CD4-positive, alpha-beta T cell treated with Interleukin-4 for 1 hour (primary cell): ENCODE data around the gene NUCKS1.

Source experiments
- DNase-seq, 2 donors: peaks; one replicate each; pipeline ENCODE4 v3.0.0-alpha.2; 2020 to 2022

The NUCKS1 gene

GRCh38 chr1:205750138-205751035 is at the start of gene NUCKS1:
Gene NUCKS1, minus strand, starts transcription at chr1:205750182. Its CDS starts 209 bp downstream, at chr1:205749973.
- peak; percentile 99 for DNase-seq

- no peak for DNase-seq
Measured at GRCh38 chr1:205798577-205798976, 48.6 kb upstream of the NUCKS1 start.

- no peak for DNase-seq
Measured at GRCh38 chr1:205797168-205797567, 47.2 kb upstream of the NUCKS1 start.

GRCh38 chr1:205794011-205794730 is 44.2 kb upstream of the NUCKS1 start:
- no peak for DNase-seq

- no peak for DNase-seq
Measured at GRCh38 chr1:205792961-205793673, 43.1 kb upstream of the NUCKS1 start.

- DNase-seq = no peak
Measured at GRCh38 chr1:205792481-205792881, 42.5 kb upstream of the NUCKS1 start.

GRCh38 chr1:205791568-205792180 is 41.7 kb upstream of the NUCKS1 start:
- peak; percentile 64 to 69 for DNase-seq

GRCh38 chr1:205787287-205787916 is 37.4 kb upstream of the NUCKS1 start:
- no peak for DNase-seq

- DNase-seq = no peak
Measured at GRCh38 chr1:205786601-205787000, 36.6 kb upstream of the NUCKS1 start.

GRCh38 chr1:205785446-205785845 is 35.5 kb upstream of the NUCKS1 start:
- DNase-seq = no peak

GRCh38 chr1:205783904-205784303 is 33.9 kb upstream of the NUCKS1 start:
- no peak for DNase-seq

GRCh38 chr1:205783433-205783795 is 33.4 kb upstream of the NUCKS1 start:
- DNase-seq = no peak

- DNase-seq = peak in 1 of 2 donors; percentile 24
Measured at GRCh38 chr1:205782627-205783432, 32.8 kb upstream of the NUCKS1 start.

GRCh38 chr1:205780335-205780734 is 30.4 kb upstream of the NUCKS1 start:
- no peak for DNase-seq

GRCh38 chr1:205777994-205778393 is 28.0 kb upstream of the NUCKS1 start:
- no peak for DNase-seq

- DNase-seq = no peak
Measured at GRCh38 chr1:205775717-205776056, 25.7 kb upstream of the NUCKS1 start.

- peak; percentile 90 to 92 for DNase-seq
Measured at GRCh38 chr1:205775015-205775716, 25.2 kb upstream of the NUCKS1 start, which contains the start of gene RAB29. Gene RAB29, minus strand, starts transcription at chr1:205775482. Its CDS starts 526 bp downstream, at chr1:205774956.

GRCh38 chr1:205774198-205775014 is 24.4 kb upstream of the NUCKS1 start:
- peak; percentile 47 to 67 for DNase-seq

GRCh38 chr1:205772607-205773032 is 22.6 kb upstream of the NUCKS1 start:
- DNase-seq = peak in 1 of 2 donors; percentile 43

GRCh38 chr1:205770618-205771017 is 20.6 kb upstream of the NUCKS1 start:
- no peak for DNase-seq
